ENCODE data around the gene TNFRSF18. TPM values are rescaled to one million over a fixed set of nuclear protein-coding genes. Genes with fewer than 3 reads are reported as not detected.

Gene TNFRSF18
- total RNA-seq, 4 donors from 2014 or later = 19.8 to 36.8 (median 25.8) TPM

DNA sequence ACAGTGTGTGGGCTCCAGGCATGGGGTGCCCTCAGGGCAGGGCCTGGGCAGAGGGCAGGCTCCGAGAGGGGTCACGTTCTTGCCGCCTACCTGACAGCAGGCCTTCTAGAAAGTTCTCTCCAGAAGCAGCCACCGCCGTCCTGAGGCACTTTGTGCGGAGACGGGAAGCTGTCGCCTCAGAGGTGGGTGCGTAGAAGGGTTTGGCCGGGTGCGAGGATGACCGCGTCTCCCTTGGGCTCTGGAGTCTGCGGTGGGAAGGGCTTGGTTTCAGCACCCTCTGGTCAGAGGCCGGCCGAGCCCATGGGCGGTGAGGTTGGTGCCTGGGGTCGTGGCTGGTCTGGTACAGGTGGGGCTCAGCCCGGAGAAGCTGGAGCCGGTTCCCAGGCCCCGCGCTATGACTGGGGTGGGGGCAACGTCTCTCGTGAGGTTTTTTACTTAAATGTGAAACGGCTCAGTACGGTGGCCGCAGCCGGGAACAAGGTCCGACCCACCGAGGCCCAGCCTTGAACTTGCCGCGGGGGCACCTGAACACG is 42.8 kb downstream of the TNFRSF18 start:
- no peak for DNase-seq (ENCODE audit: low spot score in 2 of 2)
- WGBS, 2 donors = 61 to 66% methylated on average over 33 of the region's 33 CpGs
- intact Hi-C loops (cut with DNase I; ENCODE audit: low total_unique reads) = no loop called here
- TF ChIP-seq, protein P1, sequence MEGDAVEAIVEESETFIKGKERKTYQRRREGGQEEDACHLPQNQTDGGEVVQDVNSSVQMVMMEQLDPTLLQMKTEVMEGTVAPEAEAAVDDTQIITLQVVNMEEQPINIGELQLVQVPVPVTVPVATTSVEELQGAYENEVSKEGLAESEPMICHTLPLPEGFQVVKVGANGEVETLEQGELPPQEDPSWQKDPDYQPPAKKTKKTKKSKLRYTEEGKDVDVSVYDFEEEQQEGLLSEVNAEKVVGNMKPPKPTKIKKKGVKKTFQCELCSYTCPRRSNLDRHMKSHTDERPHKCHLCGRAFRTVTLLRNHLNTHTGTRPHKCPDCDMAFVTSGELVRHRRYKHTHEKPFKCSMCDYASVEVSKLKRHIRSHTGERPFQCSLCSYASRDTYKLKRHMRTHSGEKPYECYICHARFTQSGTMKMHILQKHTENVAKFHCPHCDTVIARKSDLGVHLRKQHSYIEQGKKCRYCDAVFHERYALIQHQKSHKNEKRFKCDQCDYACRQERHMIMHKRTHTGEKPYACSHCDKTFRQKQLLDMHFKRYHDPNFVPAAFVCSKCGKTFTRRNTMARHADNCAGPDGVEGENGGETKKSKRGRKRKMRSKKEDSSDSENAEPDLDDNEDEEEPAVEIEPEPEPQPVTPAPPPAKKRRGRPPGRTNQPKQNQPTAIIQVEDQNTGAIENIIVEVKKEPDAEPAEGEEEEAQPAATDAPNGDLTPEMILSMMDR (IDR thresholded peaks at IDR 0.05) = no peak
- TF ChIP-seq POLR2A (IDR thresholded peaks at IDR 0.05) = no peak
- H3K4me3 ChIP-seq (ENCODE audit: low read depth, poor library complexity, severe bottlenecking) = peak overlapping the region; percentile 19

DNA sequence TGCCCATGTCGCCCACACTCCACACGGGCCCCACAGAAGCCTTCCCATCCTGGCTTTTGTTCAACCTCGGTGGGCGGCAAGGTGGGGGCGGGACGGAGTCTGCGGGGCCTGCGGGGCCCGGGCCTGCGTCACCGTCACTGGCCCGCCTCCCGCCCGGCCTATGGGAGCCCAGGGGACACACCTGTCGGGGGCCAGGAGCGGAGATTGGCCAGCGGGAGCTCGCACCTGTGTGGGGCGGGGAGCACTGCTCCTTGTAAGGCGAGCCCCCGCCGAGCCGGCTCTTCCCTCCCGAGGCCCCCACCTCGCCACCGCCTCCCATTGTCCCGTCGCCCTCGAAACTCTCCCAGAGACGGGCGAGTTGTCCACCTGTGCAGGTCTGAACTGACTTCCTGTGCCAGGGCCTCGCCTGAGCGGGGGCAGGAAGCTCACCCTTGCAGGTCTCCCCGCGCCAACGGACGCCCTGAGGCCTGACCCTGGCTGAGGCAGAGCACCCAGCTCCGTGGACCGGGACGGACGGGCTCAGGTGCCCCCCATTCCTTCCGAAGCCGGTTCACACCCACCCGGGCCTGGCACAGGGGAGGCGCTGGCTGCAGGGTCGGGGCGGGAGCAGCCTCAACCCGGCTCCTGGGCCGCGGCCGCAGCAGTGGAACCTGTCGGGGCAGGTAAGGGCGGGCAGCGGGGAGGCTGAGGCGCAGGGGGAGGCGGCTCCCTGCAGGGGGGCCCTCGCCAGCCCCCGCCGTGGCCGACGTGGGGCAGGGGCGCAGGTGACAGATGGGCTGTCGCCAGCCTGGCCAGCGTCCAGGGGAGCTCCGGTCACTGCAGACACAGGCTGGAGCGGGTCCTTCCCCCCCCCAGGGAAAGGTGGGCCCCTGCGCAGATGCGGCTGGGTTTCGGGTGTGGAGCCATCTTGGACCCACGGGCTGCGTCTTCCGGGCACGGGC is 43.5 kb downstream of the TNFRSF18 start:
- no peak for DNase-seq (ENCODE audit: low spot score in 2 of 2)

DNA sequence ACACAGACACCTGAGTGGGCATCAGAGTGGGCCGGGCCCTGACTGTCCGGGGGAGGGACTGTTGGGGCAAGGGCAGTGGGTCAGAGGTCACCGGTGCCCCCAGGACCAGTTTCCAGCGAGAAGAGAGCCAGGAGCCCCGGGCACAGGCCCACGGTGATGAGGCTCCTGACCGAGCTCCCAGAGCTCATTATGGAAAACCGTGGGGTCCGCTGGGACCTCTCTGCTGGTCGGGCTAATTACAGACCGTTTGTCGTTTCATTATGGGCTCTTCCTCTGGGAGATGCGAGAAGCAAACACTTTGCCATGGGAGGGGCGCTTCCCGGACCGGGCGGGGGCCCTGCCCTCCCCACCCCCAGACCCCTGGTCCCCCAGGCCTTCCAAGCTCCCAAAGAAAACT is 44.7 kb downstream of the TNFRSF18 start:
- WGBS, 2 donors = 49 to 75% methylated on average over 15 to 17 of the region's 17 CpGs
- intact Hi-C loops (cut with DNase I; ENCODE audit: low total_unique reads) = no loop called here
- DNase-seq (ENCODE audit: low spot score in 2 of 2) = no peak
- no peak for TF ChIP-seq POLR2A (IDR thresholded peaks at IDR 0.05)
- TF ChIP-seq, protein P1 (IDR thresholded peaks at IDR 0.05) = no peak
- no peak overlapping the region for H3K4me3 ChIP-seq (ENCODE audit: low read depth, poor library complexity, severe bottlenecking)

More for the DNA sequence above, 43.5 kb downstream of the TNFRSF18 start:
- 45 to 64% methylated on average over 50 to 61 of the region's 73 CpGs for WGBS, 2 donors
- TF ChIP-seq, protein P1 (IDR thresholded peaks at IDR 0.05) = no peak
- TF ChIP-seq POLR2A (IDR thresholded peaks at IDR 0.05) = no peak
- intact Hi-C loops (cut with DNase I; ENCODE audit: low total_unique reads) = no loop called here
- H3K4me3 ChIP-seq (ENCODE audit: low read depth, poor library complexity, severe bottlenecking) = peak overlapping the region; percentile 19

DNA sequence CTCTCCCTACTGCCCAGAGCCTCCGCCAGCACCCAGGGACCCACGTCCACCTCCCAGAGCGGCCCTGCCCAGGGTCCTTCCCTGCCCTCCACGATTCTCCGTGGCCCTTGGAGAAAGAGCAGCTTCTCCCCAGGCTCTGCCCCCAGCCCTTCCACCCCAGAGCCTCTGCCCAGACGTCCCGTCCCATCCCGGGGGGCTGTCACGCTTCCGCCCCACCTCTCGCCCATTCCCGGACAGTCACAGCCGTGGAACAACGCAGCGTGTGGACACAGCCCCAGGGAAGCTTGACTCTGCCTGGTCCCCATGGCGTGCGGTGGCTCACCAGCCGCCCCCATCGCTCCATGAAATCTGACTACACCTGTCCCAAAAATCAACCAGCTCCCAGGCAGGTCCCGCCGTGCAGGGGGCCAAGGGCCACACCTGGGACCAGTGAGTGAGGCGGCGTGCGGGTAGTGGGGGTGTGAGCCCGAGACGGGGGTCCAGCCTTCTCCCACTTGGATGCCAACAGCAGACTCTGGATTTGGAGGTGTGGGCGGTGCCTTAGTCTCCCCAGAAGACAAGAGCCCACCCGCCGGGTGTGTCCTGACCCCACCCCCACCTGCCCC is 45.2 kb downstream of the TNFRSF18 start:
- no peak for DNase-seq (ENCODE audit: low spot score in 2 of 2)
- intact Hi-C loops (cut with DNase I; ENCODE audit: low total_unique reads) = no loop called here
- WGBS, 2 donors = 85 to 89% methylated on average over 24 to 29 of the region's 29 CpGs
- TF ChIP-seq POLR2A (IDR thresholded peaks at IDR 0.05) = no peak
- TF ChIP-seq, protein P1 (IDR thresholded peaks at IDR 0.05) = no peak
- H3K4me3 ChIP-seq (ENCODE audit: low read depth, poor library complexity, severe bottlenecking) = no peak overlapping the region

DNA sequence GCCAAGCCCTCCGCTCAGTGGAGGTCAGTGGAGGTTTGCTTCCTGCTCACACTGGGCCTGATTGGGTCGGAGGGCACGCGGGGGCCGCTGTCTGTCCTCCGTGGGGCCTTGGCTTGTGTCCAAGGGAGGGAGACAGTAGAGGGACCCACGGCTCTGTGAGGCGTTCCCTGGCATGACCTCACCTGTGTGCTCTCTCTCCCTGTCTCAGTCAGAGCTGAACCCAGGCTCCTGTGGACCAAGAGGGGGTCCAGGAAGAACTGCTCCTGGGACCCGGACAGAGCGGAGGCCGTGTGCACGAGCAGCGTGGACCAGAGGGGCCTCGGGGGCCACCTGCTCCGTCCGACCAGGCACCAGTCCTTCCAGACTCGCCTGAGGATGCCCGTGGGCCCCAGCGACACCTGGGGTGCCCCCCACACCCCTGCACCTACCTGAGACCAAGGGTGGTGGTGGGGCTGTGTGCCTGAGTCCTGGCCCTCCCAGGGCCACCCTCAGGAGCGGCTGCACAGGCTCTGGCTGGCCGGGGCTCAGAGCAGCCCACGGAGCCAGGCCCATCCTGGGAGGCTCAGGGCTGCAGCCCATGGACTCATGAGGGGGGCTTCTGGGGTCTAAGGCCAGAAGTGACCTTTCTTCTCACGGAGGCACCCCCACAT is 46.0 kb downstream of the TNFRSF18 start:
- WGBS, 2 donors = 82 to 92% methylated on average over 17 to 18 of the region's 23 CpGs
- no peak overlapping the region for H3K4me3 ChIP-seq (ENCODE audit: low read depth, poor library complexity, severe bottlenecking)
- intact Hi-C loops (cut with DNase I; ENCODE audit: low total_unique reads) = no loop called here
- TF ChIP-seq, protein P1 (IDR thresholded peaks at IDR 0.05) = no peak
- no peak for TF ChIP-seq POLR2A (IDR thresholded peaks at IDR 0.05)
- DNase-seq (ENCODE audit: low spot score in 2 of 2) = no peak
